Neuron (in vitro differentiated cells): ENCODE measurements around the gene MAN2B1.
"Not testable (repeated sequence)": the region's sequence is repeated elsewhere in the genome, so short reads cannot be mapped to it uniquely, and the experiment has no call there.

Experiments used
- H2AFZ ChIP-seq: one replicate; pipeline ENCODE4 v1.6.1; 2013; ENCODE audit warnings: low read depth, mild to moderate bottlenecking, inconsistent platforms, low read length, moderate library complexity
- H3K27me3 ChIP-seq: one replicate; pipeline ENCODE4 v1.6.1; 2013; ENCODE audit warnings: low read length; ENCODE audit not compliant: insufficient read depth
- H3K36me3 ChIP-seq: one replicate; pipeline ENCODE4 v1.6.1; 2013; ENCODE audit warnings: low read length; ENCODE audit not compliant: insufficient read depth
- H3K4me1 ChIP-seq: one replicate; pipeline ENCODE4 v1.6.1; 2013; ENCODE audit warnings: low read length; ENCODE audit not compliant: insufficient read depth
- H3K4me3 ChIP-seq: 2 replicates; pipeline ENCODE4 v1.5.1; 2013; ENCODE audit warnings: mild to moderate bottlenecking, low read length, moderate library complexity
- H3K9me3 ChIP-seq: one replicate; pipeline ENCODE4 v1.6.1; 2013; ENCODE audit warnings: low read length

MAN2B1 gene

DNA sequence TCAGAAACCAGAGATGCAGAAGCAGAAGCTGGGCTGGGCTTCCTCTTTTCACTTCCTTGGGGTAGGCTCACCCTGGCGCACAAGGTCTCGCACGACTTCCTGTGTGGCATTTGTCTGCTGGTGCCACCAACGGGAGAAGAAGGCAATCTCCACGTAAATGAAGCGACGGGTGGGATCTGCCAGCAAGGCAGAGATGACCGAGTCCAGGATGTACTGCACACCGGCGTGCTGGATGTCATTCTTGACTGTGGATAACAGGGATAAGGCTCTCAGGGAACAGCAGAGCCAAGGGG is 1.3 kb downstream of the MAN2B1 start:
- Histone ChIP-seq H3K4me3 (no peak overlapping the region), H3K36me3 (peaks cover 42% of the 10 kb centered on the region), H3K9me3 (no peaks in the 10 kb centered on the region), H3K4me1 (peaks cover 34% of the 10 kb centered on the region), H2AFZ (no peak overlapping the region), H3K27me3 (no peaks in the 10 kb centered on the region)

DNA sequence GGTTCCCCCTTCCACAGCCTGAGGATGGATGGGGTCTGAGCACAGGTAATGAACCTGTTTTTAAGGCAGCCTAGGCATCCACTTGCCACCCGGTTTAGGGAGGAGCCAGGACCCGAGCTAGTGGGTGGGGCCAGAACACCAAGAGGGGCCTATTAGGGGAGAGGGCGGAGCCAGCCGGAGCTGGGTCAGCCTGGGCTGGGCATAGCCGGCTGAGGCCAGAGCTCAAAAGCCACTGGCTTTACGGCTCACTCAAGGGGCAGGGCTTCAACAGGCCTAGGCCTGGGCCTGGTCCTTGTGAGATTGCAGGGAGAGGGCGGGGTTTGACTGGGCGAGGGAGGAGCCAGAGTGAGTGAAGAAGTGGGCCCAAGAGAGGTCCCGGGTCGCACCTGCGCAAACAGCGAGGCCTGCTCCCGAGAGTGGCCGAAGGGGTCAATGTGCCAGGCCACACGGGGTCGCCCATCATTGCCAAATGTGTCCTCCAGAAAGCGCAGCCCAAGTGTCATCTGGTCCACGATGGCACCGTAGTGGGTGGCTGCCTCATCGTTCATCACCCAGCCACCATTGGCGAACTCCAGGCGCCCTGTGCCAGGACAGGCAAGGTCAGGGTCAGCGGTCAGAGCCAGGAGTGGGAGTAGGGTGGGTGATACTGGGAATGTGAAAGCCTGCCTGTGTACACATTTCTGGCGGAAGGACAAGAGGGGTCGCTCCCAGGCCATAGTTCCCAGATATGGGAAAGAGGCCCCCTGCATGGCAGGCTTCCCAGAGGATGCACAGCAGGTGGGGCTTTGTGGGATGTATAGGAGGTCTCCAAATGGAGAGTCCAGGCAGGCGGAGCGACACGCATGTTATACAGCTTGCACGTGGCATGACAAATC is 1.9 kb downstream of the MAN2B1 start:
- H3K9me3 ChIP-seq, result no peaks in the 10 kb centered on the region
- H3K4me1 ChIP-seq, result peaks cover 30% of the 10 kb centered on the region
- peaks cover 46% of the 10 kb centered on the region for H3K36me3 ChIP-seq
- no peak overlapping the region for H2AFZ ChIP-seq
- H3K27me3 ChIP-seq, result no peaks in the 10 kb centered on the region
- no peak overlapping the region for H3K4me3 ChIP-seq

DNA sequence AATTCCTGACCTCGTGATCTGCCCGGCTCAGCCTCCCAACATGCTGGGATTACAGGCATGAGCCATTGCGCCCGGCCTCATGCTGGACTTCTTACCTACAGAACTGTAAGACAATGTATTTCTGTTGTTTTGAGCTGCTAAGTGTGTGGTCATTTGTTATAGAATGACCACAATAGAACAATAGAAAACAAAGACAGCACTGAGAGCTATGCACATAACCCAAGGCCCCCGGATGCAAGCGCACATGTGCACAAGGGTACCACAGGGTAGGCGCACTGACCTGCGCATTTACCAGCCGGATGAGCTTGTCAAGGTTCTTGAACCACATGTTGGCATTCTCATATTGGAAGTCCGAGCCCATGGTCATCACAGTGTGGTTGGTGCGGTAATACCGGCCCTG is 5.6 kb downstream of the MAN2B1 start:
- H3K4me3 ChIP-seq, result no peak overlapping the region
- peaks cover 56% of the 10 kb centered on the region for H3K36me3 ChIP-seq
- peaks cover 5% of the 10 kb centered on the region for H3K4me1 ChIP-seq
- peaks cover 4% of the 10 kb centered on the region for H3K9me3 ChIP-seq
- no peak overlapping the region for H2AFZ ChIP-seq
- H3K27me3 ChIP-seq, result no peaks in the 10 kb centered on the region

DNA sequence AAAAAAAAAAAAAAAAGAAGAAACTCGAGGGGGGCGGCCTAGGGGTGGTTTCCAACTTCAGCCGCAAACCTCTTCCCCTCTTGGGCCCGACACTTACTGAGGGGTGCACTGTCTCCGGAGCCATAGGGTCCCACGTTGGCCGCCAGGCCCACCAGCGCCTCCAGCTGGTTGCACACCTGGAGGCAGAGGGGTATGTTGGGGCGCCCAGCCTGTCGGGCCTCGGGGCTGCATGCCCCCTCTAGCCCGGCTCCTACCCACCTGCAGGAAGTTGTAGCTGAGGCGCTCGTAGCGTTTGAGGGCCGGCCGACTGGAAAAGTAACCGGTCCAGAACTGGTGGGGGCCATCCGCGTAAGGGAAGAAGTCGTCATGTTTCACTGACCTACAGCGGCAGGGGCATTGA is 8.6 kb downstream of the MAN2B1 start:
- Histone ChIP-seq H3K27me3 (no peaks in the 10 kb centered on the region), H3K4me3 (no peak overlapping the region), H3K9me3 (peaks cover 4% of the 10 kb centered on the region), H2AFZ (no peak overlapping the region), H3K4me1 (no peaks in the 10 kb centered on the region), H3K36me3 (peaks cover 46% of the 10 kb centered on the region)

DNA sequence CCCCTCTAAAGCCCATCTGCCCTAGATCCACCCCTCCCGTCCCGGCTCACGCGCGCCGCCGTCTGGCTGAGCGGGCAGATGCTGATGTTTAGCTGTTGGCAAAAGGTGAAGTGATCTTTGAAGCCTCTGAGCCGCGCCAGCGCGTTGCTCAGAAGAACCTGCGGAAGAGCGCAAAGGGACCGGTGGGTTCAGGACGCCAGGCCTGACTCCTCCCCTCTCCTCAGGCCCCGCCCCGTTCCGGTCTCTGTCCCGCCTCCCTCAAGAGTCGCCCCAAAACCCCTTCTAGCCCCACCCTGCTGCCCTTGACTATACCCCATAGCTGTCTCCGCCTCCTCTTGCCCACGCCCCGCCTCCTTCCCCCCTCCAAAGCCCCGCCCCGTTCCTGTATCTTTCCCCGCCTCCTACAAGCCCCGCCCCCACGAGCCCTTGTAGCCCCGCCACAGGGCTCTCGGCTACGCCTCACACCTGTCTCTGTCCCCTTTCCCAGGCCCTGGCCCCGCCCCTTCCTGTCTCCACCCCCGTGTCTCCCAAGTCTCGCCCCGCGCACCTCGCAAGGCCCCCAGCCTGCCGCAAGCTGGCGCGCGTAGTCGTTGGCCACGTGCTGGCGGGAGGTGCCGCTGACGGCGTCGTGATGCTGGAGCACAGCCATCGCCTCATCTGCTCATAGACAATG is 9.5 kb downstream of the MAN2B1 start:
- no peaks in the 10 kb centered on the region for H3K4me1 ChIP-seq
- H3K36me3 ChIP-seq, result peaks cover 48% of the 10 kb centered on the region
- no peak overlapping the region for H3K4me3 ChIP-seq
- H3K9me3 ChIP-seq, result peaks cover 6% of the 10 kb centered on the region
- no peaks in the 10 kb centered on the region for H3K27me3 ChIP-seq
- no peak overlapping the region for H2AFZ ChIP-seq

DNA sequence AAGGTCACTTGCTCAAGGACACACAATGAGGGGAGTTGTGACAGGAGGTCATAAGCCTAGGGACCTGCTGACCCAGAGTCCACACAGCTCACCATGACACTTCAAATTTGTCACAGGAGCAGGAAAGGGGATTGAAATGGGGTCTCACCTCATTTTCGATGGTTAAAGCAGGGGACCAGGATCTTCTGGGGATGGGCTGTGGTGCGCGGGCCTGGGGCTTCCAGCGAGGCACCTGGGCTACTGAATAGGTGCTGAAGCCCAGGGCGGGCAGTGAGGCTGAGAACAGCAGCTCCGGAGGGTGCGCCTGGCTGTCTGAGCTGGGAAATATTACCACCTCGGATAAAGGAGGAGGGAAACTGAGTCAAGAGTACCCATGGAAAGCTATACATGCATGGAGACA is 11.0 kb downstream of the MAN2B1 start:
- H2AFZ ChIP-seq, result no peak overlapping the region
- no peaks in the 10 kb centered on the region for H3K27me3 ChIP-seq
- no peaks in the 10 kb centered on the region for H3K4me1 ChIP-seq
- H3K36me3 ChIP-seq, result peaks cover 41% of the 10 kb centered on the region
- peaks cover 8% of the 10 kb centered on the region for H3K9me3 ChIP-seq
- no peak overlapping the region for H3K4me3 ChIP-seq

DNA sequence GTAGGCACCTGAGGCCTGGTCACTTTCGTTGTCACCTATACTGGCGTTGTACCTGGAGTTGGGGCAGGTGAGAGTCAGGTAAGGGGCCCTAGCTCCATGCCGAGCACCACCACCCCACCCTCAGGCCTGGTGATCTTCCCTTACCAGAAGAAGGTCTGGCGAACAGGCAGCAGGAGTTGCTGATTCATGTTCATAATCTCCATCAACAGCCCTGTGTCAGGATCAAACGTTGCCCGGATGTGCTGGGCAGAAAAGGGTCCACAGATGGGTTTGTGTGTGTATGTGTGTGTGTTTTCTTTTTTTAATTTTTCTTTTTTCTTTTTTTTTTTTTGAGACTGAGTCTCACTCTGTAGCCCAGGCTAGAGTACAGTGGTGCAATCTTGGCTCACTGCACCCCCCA is 14.3 kb downstream of the MAN2B1 start:
- H2AFZ ChIP-seq, result no peak overlapping the region
- peaks cover 39% of the 10 kb centered on the region for H3K36me3 ChIP-seq
- H3K4me3 ChIP-seq, result no peak overlapping the region
- no peaks in the 10 kb centered on the region for H3K4me1 ChIP-seq
- H3K27me3 ChIP-seq, result no peaks in the 10 kb centered on the region
- H3K9me3 ChIP-seq, result peaks cover 19% of the 10 kb centered on the region

DNA sequence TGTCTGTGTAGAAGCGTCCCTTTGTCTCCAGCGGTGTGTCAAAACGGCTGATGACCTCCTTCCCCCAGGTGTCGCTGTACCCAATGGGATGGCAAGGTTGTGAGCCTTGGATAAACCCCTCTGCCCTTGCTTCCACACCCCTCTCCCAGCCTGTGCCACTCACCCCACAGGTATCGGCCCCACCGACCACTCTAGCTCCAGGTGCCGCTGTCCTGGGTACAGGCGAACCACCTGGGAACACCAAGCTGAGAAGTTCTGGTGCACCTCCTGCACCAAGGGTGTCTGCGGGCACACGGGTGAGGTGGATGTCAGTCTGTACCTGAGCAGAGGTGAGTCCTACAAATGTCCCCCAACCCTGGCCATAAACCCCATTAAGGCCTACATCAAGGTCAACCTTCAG is 16.6 kb downstream of the MAN2B1 start:
- no peak overlapping the region for H2AFZ ChIP-seq
- H3K36me3 ChIP-seq, result peaks cover 27% of the 10 kb centered on the region
- H3K4me3 ChIP-seq, result no peak overlapping the region

DNA sequence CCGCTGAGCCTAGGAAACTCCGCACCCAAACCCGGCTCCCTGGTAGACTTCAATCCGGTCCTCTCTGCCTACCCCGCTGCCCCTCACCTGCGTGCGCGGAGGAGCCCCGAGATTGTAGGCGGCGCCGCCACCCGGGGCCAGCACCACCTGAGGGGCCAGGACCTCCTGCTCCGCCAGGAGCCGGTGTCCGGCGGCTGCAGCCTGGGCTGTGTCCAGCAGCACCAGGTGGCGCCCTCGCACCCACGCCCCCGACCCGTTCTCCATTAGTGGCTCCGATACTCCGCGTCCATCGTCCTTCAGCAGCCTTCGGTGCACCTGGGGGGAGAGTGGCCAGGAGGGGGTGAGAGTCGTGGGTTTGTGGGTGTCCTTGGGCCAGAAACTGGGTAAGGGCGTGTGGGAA is 18.5 kb downstream of the MAN2B1 start:
- peaks cover 24% of the 10 kb centered on the region for H3K36me3 ChIP-seq
- H3K4me1 ChIP-seq, result no peaks in the 10 kb centered on the region
- H2AFZ ChIP-seq, result no peak overlapping the region
- H3K27me3 ChIP-seq, result no peaks in the 10 kb centered on the region
- H3K9me3 ChIP-seq, result peaks cover 22% of the 10 kb centered on the region
- H3K4me3 ChIP-seq, result no peak overlapping the region

More for the DNA sequence above, 16.6 kb downstream of the MAN2B1 start:
- peaks cover 22% of the 10 kb centered on the region for H3K9me3 ChIP-seq
- H3K4me1 ChIP-seq, result no peaks in the 10 kb centered on the region
- no peaks in the 10 kb centered on the region for H3K27me3 ChIP-seq

DNA sequence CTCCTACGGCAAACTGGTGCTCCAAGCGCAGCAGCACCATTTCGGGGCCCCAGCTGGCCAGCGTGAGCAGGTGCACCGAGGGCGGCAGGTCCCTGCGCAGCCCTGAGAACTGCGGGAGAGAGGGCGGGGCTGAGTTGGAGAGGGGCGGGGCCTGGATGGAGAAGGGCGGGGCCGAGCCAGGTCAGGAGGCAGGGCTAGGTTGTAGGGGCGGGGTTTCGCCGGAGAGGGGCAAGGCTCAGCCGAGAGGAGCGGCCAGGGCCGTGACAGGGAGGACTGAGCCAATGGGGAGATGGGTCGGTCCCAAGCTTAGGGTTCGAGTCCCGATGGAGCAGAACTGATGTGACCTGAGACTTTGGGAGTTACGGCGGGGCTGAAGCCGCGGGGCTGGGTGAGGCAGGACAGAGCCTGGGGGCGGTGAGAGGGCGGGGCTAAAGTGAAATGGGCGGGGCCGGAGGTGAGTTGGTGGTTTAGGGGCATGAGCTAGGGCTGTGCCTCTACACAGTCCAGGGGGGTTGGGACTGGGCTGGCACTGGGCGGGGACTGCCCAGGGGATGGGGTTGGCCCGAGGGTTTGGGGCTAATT is 19.0 kb downstream of the MAN2B1 start:
- Histone ChIP-seq H3K36me3 (peaks cover 24% of the 10 kb centered on the region), H3K9me3 (peaks cover 25% of the 10 kb centered on the region), H2AFZ (no peak overlapping the region), H3K27me3 (no peaks in the 10 kb centered on the region), H3K4me3 (no peak overlapping the region), H3K4me1 (no peaks in the 10 kb centered on the region)

DNA sequence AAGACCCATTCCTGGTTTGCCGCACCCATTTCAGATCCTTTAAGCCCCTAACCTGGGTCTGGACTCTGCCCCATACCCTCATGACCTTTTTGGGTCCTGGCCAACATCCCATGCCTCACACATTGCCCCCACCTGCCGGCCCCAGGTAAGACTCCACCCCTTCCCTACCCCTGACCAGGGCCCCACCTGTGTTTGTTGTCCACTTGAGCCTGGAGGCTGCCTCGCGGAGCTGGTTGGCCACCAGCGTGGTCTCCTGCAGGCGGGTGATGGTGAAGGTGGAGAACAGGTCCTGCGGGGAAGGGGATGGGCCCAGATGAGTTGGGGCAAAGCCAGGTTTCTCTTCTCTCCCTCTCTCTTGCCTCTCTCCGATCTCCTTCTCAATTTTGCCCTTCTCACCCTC is 19.5 kb downstream of the MAN2B1 start:
- Histone ChIP-seq H3K36me3 (peaks cover 22% of the 10 kb centered on the region), H2AFZ (no peak overlapping the region), H3K9me3 (peaks cover 25% of the 10 kb centered on the region), H3K27me3 (no peaks in the 10 kb centered on the region), H3K4me1 (no peaks in the 10 kb centered on the region), H3K4me3 (no peak overlapping the region)

DNA sequence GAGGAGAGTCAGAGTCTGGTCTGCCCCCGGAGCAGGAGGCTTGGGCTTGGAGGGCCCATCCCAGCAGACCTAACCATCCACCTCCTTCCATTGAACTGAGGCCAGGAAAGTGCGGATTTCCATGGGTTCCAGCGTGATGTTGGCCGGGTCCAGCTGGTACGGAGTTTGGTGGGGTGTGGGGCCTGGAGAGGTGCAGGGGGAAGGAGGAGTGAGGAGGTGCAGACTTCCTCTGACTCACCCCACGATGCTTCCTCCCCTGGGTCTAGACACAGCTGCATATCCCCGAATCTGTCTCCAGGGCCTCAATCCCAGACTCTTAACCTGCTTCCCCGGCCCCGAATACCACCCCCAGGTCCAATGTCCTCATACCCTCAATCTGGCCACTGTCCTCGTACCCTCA is 20.0 kb downstream of the MAN2B1 start:
- Histone ChIP-seq H2AFZ (no peak overlapping the region), H3K36me3 (peaks cover 18% of the 10 kb centered on the region), H3K9me3 (peaks cover 26% of the 10 kb centered on the region), H3K27me3 (no peaks in the 10 kb centered on the region), H3K4me1 (no peaks in the 10 kb centered on the region), H3K4me3 (no peak overlapping the region)

DNA sequence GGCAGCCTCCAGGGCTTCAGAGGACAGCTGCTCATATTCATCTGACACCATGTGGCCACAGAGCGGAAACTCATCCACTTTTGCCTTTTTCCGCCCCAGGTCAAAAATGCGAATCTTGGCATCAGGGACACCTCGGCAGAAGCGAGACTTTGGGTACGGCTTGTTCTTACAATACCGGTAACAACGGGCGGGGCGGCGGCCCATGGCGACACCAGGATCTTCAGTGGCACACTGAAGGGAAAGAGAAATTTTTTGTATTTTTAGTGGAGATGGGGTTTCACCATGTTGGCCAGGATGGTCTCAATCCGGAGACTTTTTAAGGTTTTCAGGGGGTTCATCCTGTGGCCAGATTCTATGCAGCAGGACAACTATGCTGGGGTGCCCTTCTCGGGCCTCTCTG is 22.8 kb downstream of the MAN2B1 start:
- H3K4me3 ChIP-seq, H3K4me1 ChIP-seq, H3K36me3 ChIP-seq, H3K27me3 ChIP-seq, H2AFZ ChIP-seq: not testable (repeated sequence)
- H3K9me3 ChIP-seq, result peaks cover 21% of the 10 kb centered on the region
